ENCODE data around the gene VPS29. TPM values are rescaled to one million over a fixed set of nuclear protein-coding genes. Genes with fewer than 3 reads are reported as not detected.

VPS29 gene
- total RNA-seq, 4 donors from 2014 or later: 76.4 to 145 (median 92.9) TPM

- no peaks in the 10 kb centered on the region for H3K9me3 ChIP-seq
- no peak overlapping the region for H3K4me3 ChIP-seq
- H3K27me3 ChIP-seq: no peaks in the 10 kb centered on the region
- TF ChIP-seq POLR2A (IDR thresholded peaks at IDR 0.05) (no peak), CTCF (IDR thresholded peaks at IDR 0.05 in 4 of 5, conservative IDR thresholded peaks at IDR 0.05 in 1 of 5) (no peak)
- in situ Hi-C loops (cut with MboI; ENCODE audit: low sequenced_read_pairs in 4 of 4) (loop anchor here in 2 of 4 donors (10.0 kb wide), 1 partner anchor 308 kb away; no protein-coding TSS in a partner anchor), intact Hi-C loops (cut with DNase I; ENCODE audit: low total_unique reads) (no loop called here)
- H3K4me1 ChIP-seq: no peaks in the 10 kb centered on the region
- DNase-seq (no peak), ATAC-seq (no peak)
- no peak overlapping the region for H3K27ac ChIP-seq
- H3K36me3 ChIP-seq: no peaks in the 10 kb centered on the region
These were observed 15.1 kb upstream of the VPS29 start for GRCh38 chr12:110516995-110517394.

GRCh38 chr12:110514363-110514762, 12.5 kb upstream of the VPS29 start:
- no peaks in the 10 kb centered on the region for H3K4me1 ChIP-seq
- ATAC-seq: no peak
- TF ChIP-seq CTCF (IDR thresholded peaks at IDR 0.05 in 4 of 5, conservative IDR thresholded peaks at IDR 0.05 in 1 of 5): no peak
- no peak for TF ChIP-seq POLR2A (IDR thresholded peaks at IDR 0.05)
- no peak overlapping the region for H3K27ac ChIP-seq
- H3K27me3 ChIP-seq: no peaks in the 10 kb centered on the region
- intact Hi-C loops (cut with DNase I; ENCODE audit: low total_unique reads): loop anchor here (5.0 kb wide), 2 partner anchors 183 to 373 kb away; no protein-coding TSS in a partner anchor
- no peaks in the 10 kb centered on the region for H3K36me3 ChIP-seq
- no peak overlapping the region for H3K4me3 ChIP-seq
- in situ Hi-C loops (cut with MboI; ENCODE audit: low sequenced_read_pairs in 4 of 4): loop anchor here (5.0 to 10.0 kb wide), 3 partner anchors 83 to 310 kb away; no protein-coding TSS in a partner anchor
- DNase-seq: no peak
- no peaks in the 10 kb centered on the region for H3K9me3 ChIP-seq

- Histone ChIP-seq H3K36me3 (no peaks in the 10 kb centered on the region), H3K27ac (no peak overlapping the region), H3K4me1 (no peaks in the 10 kb centered on the region), H3K27me3 (no peaks in the 10 kb centered on the region), H3K9me3 (no peaks in the 10 kb centered on the region), H3K4me3 (no peak overlapping the region)
- in situ Hi-C loops (cut with MboI; ENCODE audit: low sequenced_read_pairs in 4 of 4): loop anchor here (5.0 to 10.0 kb wide), 3 partner anchors 83 to 311 kb away; no protein-coding TSS in a partner anchor
- no peak for TF ChIP-seq CTCF (IDR thresholded peaks at IDR 0.05 in 4 of 5, conservative IDR thresholded peaks at IDR 0.05 in 1 of 5)
- no peak for DNase-seq
- ATAC-seq: no peak
- intact Hi-C loops (cut with DNase I; ENCODE audit: low total_unique reads): loop anchor here (2.0 to 5.0 kb wide), 4 partner anchors 19 to 373 kb away; no protein-coding TSS in a partner anchor
These were observed 11.9 kb upstream of the VPS29 start for GRCh38 chr12:110513842-110514241.

GRCh38 chr12:110508071-110508586, 6.2 kb upstream of the VPS29 start:
- TF ChIP-seq POLR2A (IDR thresholded peaks at IDR 0.05) (no peak), CTCF (IDR thresholded peaks at IDR 0.05 in 4 of 5, conservative IDR thresholded peaks at IDR 0.05 in 1 of 5) (no peak)
- H3K36me3 ChIP-seq: no peaks in the 10 kb centered on the region
- no peaks in the 10 kb centered on the region for H3K27me3 ChIP-seq
- no peak overlapping the region for H3K27ac ChIP-seq
- intact Hi-C loops (cut with DNase I; ENCODE audit: low total_unique reads): no loop called here
- DNase-seq (no peak), ATAC-seq (no peak)
- H3K4me3 ChIP-seq: no peak overlapping the region
- in situ Hi-C loops (cut with MboI; ENCODE audit: low sequenced_read_pairs in 4 of 4): loop anchor here in 1 of 4 donors (10.0 kb wide), 1 partner anchor 53 kb away; the partner anchor contains the start of gene ARPC3
- no peaks in the 10 kb centered on the region for H3K4me1 ChIP-seq
- H3K9me3 ChIP-seq: no peaks in the 10 kb centered on the region

All from gastrocnemius medialis (tissue), 4 donors.